Suppressor macrophage treated with lipopolysaccharide for 1 hour (primary cell): Measurements from ENCODE around the gene PAM.
"Not testable (repeated sequence)": the region's sequence is repeated elsewhere in the genome, so short reads cannot be mapped to it uniquely, and the experiment has no call there.

ENCODE experiments used
- DNase-seq, 3 donors: peaks; one replicate each; pipeline ENCODE4 v3.0.0-alpha.2; 2020 to 2022

The PAM gene

GRCh38 chr5:102903074-102903871, 148.2 kb downstream of the PAM start:
- DNase-seq: no peak

GRCh38 chr5:102905056-102905455, 150.0 kb downstream of the PAM start:
- no peak for DNase-seq

GRCh38 chr5:102907099-102907498, 152.0 kb downstream of the PAM start:
- DNase-seq: not testable (repeated sequence)

GRCh38 chr5:102910240-102911226, 155.4 kb downstream of the PAM start:
- no peak for DNase-seq

DNA sequence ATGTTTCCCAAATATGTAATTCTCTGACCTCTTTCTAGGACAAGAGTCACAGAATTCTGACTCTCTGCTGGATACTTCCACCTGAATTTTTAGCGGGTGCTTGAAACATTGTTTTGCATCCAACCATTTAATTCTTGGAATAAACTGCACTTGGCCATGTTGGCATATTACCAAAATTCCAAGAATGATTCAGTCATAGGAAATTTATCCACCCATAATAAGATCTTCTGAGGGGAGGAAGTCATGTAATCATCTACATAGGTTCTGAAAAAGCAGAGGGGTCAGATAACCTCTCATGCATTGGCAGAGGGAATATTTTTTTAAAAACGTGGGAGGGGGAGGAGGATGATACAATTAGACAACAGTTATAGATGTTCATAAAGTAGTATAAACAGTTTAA, 156.9 kb downstream of the PAM start:
- DNase-seq: no peak

- no peak for DNase-seq
These were observed 161.0 kb downstream of the PAM start for GRCh38 chr5:102916109-102916508.

GRCh38 chr5:102918986-102919610, 164.0 kb downstream of the PAM start:
- no peak for DNase-seq

DNA sequence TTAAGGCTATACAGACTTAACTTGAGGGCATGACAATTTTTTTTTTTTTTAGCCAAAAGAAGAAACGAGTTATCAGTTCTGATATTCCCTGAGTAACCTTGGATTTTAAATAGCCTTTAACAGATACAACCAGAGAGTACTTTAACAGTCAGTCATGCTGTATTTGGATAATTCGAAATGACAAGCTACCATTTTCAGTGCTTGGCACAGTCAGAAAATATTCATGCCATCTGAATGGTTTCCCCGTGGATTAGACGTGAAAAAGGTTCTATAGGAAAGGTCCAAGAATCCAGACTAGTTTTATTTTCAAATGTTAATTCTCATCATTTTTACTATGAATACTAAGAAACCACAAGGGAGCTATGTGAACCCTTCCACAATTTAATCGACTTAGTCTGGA, 165.7 kb downstream of the PAM start:
- DNase-seq: no peak

DNA sequence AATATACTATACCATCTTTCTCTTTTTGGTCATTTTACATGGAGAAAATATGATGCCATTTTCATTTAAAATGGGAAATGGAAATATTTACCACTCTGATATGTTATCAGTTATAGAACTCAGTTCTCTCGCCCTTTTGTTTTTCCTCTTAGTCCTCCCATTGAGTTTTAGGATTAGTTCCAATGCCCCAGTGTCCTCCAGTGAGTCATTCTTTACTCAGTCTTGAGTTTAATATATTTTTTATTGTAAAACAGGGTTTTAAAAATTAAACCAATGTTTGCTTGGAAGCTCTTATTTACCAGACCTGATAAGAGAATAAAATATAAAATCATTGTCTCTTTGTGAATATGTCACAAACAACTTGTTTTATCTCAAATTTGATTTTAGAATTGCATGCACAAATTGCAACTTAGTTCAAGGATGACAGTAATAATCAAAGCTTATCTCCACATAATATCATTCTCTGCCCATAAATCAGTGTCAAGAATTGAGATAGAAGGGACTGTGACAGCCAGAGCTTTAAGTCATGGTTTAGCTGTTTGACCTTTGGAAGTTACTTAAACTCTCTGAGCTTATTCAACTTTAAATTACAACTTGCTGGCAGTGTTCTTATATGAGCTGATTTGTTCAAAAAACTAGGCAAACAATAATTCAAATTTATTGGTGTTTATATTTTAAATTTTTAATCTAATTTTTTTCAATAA, 166.4 kb downstream of the PAM start:
- DNase-seq: no peak

DNA sequence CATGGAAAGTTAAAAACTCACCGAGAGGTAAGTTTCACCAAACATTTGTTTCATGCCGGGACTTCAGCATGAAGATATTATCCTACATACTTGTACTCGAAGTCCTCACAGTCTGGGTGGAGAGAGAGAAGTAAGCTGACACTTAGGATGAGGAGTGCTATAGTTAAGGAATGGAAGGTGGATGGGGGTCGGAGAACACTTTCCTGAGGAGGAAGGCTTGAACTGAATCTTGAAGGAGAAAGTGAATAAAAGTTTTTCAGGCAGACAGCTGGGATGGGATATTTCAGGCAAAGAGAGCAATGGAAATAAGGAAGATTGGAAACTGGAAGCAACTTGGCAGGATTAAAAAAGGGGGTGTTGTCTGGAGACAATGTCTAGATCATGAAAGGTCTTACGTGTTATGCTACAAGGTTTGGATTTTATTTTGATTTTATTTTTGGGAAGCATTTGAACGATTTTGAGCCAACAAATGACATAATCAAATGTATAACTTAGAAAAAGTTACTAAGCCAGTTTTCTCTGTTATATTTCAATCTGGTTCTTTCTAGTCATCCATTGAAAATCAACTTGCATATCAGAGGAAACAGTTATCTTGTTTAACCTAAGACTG, 167.1 kb downstream of the PAM start:
- DNase-seq: no peak

DNA sequence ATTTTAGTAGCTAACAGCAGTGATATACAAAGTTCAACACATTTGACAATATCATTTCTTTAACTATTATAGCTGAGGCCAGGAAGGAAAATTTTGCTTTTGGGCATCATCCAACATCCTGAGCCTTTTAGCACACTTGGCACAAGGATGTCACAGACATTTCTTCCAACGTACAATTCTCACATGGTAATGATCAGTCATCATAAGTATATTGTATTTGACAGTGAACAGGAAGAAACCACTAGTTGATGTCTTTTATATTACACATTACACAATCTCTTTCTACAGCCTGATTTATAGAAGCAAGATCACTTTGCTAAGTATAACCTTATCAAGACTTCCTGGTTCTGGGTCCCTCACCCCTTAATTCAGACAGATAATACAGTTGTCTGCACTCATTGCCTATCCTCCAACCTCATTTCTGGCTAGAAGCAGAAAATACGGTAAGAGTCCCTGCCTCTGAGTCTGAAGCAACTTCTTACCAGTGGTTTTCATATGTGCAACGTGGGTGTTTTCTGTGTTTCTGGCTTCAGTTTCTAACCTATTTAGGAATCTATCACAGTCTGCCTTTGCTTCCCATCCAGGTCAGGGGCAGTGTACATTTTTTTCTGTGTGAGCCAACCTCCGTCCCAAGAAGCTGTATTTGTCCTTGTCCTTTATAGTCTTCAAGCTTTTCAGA, 167.8 kb downstream of the PAM start:
- no peak for DNase-seq

- DNase-seq: no peak
These were observed 169.9 kb downstream of the PAM start for GRCh38 chr5:102924963-102925362.

DNA sequence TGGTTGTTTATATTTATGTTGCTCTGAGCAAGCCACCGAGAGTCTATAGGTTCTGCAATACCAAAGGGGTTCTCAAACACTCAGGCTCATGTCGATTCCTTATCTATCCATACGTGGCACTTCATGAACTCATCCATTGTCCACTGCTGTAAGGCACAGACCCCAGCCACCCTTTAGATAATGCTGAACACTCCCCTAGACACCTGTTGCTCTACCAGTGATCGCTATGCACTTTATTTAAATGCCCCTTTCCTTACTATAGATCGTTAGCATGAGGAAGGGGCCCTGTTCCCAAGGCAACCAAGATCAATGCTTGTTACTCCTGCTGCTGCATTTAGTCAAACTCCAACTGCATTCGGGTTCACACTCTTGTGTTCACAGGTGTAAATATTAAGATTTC, 171.9 kb downstream of the PAM start:
- DNase-seq: no peak

DNA sequence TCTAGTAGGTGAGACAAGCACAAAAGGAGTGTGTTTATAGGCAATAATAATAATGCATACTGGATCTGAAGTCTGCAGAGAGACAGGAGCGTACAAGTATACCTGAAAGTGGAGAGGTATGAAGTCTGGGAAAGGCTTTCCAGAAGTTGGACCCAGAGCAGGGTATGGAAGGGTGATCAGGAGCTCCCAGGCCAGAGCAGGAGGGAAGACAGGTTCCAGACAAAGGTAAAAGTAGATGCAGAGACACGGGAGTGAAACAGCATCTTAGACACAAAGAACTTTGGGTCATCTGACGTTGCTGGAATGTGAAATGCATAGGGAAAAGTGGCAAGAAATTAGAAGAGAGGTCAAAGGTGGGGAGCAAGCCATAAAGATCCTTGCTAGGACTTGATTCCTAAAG, 175.1 kb downstream of the PAM start:
- DNase-seq: no peak

- no peak for DNase-seq
These were observed 176.1 kb downstream of the PAM start for GRCh38 chr5:102931085-102931725.

GRCh38 chr5:102932781-102933180, 177.7 kb downstream of the PAM start:
- DNase-seq: no peak

DNA sequence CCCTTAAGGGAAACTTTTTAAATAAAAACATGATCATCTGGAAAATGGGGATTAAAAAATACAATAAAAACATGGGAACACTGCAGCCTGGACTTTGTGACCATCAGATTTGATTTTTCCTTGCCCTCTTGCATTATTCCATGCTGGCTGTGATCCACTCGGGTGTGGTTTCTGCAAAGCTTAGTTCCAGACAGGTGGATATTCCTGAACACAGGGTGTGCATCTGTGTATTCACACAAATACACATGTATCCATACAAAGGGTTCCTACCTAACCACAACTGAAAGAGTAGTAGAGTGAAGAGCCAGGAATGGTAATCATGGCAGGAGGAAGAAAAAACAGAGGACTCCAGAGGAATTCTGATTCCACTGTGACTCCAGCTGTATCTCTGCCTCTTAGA, 178.2 kb downstream of the PAM start:
- DNase-seq: no peak

GRCh38 chr5:102933721-102934459, 178.8 kb downstream of the PAM start:
- no peak for DNase-seq

GRCh38 chr5:102937894-102938293, 182.8 kb downstream of the PAM start:
- no peak for DNase-seq

DNA sequence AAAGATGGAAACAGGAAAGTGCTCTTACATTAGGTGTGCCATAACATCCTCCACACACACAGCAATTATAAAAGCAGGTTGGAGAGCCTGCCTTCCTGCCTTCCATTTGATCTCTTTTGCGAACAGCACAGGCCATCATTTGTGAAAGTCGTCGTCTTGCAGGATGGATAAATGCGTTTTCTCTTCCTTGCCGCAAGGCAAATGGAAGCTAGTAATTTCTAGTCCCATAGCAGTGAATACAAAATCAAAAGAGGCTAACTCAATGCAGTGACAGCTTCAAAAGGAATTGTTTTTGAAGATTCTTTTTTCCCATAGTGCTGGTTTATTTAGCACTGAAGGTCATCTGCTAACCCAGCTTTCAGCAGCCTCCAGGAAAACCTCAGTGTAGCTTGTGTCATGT, 186.0 kb downstream of the PAM start:
- DNase-seq: no peak
